Dedifferentiated amniotic fluid mesenchymal stem cell (primary cell): ENCODE measurements around the gene SCMH1.

Source experiments
- DNase-seq: peaks from one replicate; pipeline ENCODE4 v3.0.0-alpha.2; 2016; ENCODE audit errors: extremely low spot score

SCMH1 gene

DNA sequence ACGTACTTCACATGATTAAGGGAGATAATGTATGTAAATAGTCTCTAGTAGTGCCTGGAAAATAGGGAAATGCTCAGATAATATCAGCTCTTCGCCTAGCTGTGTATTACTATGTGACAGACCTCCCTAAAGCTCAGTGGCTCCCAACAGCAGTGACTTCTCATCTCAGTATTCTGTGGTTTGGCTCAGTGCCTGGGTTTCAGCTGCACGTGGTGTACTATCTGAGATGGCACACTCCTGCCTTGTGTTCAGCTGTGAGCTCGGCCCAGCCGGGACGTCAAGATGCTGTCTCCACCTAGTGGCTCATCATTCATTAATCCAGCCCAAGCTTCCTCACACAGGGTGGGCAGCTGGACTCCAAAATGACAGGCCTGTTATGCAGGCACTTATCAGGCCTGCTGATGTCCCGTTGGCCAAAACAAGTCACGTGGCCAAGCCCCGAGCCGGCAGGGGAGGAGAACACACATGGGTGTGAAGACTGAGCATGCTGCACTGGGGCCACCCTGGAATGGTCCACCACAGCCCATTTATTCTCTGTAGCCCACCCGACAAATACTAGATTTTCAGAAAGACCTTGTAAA lies 238.4 kb downstream of the SCMH1 start:
- DNase-seq = peak; percentile 97

DNA sequence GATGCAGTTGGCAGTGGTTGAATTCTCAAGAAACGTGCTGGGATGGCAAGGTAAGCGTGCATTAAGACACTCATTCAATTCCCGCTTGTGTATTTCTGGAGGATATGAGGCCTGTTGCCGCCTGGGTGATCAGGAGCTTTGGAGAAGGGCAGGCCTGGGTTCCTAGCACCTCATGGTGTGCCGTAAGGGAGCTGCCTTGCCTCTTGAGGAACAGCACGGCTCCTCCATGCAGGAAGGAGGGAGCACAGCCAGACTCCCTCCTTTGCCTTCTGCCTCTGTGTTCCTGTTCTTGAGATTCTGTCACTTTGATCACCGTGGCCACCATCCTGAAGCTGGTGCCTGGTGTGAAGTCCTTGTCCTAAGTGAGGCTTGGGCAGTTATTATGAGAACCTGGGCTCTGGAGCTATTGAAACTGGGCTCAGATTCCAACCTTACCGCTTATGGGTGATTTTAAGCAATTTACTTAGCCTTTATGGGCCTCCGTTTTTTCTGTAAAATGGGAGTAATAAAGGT lies 238.9 kb downstream of the SCMH1 start:
- no peak for DNase-seq

DNA sequence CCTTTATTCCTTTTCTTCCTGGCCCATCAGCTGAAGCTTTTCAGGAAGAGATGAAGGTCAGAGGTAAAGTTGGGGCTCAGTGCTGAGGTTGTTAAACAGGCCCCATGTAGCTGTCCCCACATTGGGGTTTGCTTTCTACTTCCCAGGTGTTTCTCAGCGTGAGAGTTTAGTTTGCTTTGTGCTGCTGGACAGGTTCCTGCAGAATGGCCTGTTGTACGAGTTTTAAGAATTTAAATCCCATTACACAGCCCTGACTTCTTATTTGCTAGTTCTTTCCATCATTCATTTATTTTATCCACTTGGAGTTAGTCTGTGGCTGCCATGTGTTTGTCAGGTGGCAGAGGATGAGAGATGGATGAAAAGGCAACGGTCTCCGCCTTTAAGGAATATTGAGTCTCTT lies 243.4 kb downstream of the SCMH1 start:
- DNase-seq = no peak

DNA sequence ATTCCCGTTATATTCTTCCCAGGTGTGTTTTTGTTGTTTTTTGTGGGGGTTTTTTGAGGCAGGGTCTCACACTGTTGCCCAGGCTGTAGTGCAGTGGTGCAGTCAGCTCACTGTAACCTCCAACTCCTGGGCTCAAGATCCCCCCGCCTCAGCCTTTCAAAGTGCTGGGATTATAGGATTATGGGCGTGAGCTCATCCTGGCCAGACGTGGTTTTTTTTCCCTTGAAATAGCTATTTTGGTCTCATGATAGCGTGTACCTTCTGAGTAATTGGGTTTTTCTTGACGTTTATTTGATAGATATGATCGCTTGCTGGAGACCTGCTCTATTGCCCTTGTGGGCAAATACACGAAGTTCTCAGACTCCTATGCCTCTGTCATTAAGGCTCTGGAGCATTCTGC lies 245.0 kb downstream of the SCMH1 start:
- no peak for DNase-seq

DNA sequence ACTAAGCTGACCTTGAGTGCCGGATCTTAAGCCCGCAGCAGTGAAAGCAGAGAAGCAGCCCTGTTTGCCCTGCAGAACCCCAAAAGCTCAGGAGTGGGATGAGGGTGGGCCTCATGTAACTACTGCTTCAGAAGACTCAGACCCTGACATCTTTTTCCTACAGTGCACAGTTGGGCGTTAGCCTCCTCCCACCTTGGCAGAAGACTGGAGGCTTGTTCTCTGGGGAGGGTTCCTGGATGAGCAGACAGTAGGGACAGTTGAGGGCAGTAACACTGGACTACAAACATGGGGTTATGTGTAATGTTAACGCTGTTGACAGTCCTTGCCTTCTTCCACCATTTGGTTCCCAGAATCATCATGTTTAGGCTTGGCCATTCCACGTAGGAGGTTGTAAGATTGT lies 253.0 kb downstream of the SCMH1 start:
- DNase-seq = no peak

DNA sequence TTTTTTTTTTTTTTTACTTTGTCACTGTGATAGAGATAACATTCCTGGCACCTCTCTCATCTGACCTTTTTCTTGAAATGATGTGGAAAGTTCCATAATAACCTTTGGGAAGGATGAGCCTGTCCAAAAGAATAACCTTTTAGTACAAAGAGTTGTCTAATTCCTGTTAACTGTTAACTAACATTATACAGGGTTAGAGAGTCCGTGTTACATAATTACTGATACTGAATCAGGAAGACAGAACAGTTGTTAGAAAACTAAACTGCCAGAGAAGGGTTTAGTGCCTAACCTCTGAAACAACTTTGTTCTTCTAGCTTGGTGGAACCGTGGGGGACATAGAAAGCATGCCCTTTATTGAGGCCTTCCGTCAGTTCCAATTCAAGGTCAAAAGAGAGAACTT lies 253.8 kb downstream of the SCMH1 start:
- DNase-seq = no peak

DNA sequence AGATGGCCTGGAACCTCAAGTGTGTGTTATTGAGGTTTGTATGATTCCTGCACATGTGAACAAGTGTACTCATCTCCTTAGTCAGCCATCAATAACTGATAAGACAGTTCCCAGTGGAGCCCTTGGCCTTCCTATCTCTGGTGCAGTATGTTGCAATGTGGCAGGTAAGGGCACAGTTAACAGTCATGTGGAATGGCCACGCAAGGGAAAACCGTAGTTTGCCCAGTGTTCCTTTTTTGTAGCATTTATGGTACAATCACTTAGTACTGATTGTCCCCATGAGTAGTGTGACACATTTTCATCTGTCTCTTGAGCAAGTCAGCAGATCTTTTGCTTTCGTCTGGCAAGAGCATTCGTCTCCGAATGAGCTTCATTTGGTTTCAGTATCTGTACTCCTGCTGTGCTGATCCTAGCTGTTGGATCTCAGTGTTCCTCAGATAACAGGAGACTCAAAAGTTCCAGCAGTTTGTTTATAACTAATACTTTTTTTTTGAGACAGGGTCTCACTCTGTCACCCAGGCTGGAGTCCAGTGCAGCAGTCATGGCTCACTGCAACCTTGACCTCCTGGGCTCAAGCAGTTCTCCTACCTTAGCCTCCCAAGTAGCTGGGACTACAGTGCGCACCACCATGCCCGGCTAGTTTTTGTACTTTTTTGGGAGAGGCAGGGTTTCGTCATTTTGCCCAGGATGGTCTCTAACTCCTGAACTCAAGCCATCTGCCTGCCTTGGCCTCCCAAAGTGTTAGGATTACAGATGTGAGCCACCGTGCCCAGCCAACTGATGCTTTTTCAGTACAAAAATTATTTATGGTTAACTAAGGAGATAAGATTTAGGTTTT lies 254.4 kb downstream of the SCMH1 start:
- DNase-seq = no peak

DNA sequence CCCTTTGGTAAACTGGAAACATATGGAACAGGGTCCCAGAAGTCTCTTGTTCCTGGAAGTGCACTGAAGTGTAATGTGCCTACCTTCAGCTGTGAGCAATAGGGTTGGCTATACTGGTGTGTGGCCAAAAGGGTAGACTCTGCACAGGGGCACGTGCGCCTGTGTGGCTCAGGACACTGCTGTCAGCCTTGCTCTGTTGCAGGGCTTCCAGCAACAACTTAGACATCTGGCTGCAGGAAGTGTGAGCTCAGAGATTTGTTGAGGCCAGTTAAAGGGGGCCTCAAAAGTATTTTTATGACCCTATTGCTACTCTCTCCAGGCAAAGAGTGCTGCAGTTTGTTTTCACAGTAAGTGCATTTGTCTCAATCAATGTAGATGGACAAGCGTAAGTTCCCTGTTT lies 255.2 kb downstream of the SCMH1 start:
- DNase-seq = no peak

DNA sequence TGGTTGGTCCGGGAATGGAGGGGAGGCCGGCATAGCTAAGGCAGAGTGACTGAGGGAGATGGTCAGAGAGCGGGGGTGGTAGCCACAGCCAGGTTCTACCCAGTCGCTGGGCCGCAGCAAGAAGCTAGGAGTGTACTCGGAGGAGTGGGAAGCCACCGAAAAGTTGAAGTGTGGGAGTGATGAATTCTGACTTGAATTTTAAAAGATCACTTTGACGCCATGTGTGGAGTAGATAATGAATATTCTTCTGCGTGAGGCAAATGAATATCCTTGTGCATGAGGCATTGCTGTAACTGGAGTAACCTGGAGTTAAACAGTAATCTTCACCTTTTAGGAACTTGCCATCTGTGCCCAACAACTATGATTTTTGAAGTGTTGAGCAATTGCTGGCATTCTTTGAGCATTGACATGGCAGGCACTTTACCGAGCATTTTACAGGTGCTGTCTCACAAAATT lies 255.8 kb downstream of the SCMH1 start:
- DNase-seq = no peak

DNA sequence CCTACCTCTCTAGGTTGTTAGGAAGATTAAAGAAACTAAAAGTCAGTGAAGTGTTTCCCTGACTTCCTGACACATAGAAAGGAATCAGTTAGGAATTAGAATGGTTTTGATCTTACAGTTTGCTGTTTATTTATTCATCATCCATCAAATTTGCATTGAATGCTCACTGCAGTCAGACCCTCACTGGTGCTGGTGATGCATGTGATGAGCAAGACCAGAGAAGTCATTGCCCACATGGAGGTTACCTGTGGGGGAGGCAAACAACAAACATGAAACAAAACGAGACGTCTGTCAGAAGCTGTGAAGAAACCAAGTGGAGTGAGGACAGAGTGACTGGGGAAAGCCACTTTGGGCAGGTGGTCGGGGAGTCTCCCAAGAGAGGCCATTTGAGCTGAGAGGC lies 256.2 kb downstream of the SCMH1 start:
- DNase-seq = no peak

DNA sequence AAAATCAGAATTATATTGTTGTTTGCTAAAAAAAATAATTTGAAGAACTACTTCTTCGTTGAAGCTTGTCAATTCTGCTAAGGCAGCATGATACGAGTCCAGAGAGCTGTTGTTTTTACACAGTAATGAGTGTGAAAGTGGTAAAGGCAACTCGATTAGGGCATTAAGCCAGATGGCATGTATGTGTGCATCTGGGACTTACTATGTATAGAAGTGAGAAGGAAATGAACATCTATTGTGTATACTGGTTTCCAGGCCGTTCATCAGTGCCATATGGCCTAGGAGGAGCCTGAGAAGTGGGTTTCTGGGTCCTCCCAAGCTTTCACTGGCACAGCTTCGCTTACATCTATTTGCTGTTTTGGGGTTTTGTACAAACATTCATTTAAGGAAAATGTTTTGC lies 256.9 kb downstream of the SCMH1 start:
- no peak for DNase-seq

DNA sequence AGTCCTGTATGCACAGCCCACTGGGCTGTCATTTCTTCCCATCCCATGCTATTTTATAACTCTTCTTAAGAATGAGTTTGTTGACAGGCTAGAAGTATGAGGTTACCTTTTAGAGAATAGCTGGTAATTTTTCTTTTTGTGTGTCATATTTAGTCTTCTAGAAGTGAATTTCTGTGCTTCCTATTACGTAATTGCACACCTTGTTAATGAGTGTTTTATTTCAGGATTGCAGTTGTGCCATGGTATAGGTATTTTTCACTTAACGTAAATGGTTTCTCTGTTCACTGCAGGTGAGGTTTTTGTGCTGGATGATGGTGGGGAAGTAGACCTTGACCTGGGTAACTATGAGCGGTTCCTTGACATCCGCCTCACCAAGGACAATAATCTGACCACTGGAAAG lies 257.6 kb downstream of the SCMH1 start:
- no peak for DNase-seq

DNA sequence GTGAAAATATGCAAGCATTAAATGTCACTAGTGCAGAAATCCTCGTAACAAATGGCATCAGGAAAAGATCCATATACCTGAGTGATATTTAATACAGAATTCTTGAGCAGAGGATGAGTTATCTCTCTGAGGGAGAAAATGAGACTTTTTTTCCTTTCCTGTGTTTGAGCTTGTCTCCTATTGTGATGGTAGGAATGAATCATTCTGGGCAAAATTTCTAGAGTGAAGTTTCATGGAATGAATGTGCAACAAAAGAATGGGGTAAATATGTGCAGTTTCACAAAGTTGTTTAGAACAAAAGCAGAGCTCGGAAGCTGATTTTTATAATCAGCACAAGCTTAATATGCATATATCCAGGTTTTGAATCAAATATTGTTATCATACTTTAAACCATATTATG lies 258.0 kb downstream of the SCMH1 start:
- DNase-seq = peak; percentile 56

DNA sequence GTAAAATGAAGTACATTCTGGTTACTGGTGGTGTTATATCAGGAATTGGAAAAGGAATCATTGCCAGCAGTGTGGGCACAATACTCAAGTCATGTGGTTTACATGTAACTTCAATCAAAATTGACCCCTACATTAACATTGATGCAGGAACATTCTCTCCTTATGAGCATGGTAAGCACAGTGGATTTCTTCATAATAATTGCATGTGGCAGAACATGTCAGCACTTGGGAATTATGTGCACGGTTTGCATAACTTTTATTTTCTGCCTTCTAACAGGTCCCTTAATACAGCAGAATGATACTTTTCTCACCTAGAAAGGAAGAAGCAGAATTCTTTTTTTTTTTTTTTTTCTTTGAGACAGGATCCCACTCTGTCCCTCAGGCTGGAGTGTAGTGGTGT lies 258.8 kb downstream of the SCMH1 start:
- DNase-seq = no peak

DNA sequence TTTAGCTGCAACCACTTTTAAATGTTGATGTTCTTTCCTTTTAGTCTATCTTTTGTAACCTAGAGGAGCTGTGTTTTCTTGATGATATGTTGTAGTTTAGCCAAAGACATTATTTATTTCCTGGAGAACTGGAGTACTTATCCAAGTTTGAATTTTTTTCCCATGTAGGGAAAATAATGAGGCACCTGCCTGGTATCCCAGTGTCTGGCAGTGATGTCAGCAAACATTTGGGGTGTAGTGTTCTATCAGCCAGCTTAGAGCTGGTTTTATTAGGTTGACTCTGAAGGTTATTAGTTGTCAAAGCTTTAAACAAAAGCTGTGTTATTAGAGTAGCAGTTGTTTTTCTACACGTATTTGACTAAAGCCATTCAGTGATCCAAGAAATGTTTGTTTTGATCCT lies 259.4 kb downstream of the SCMH1 start:
- no peak for DNase-seq

DNA sequence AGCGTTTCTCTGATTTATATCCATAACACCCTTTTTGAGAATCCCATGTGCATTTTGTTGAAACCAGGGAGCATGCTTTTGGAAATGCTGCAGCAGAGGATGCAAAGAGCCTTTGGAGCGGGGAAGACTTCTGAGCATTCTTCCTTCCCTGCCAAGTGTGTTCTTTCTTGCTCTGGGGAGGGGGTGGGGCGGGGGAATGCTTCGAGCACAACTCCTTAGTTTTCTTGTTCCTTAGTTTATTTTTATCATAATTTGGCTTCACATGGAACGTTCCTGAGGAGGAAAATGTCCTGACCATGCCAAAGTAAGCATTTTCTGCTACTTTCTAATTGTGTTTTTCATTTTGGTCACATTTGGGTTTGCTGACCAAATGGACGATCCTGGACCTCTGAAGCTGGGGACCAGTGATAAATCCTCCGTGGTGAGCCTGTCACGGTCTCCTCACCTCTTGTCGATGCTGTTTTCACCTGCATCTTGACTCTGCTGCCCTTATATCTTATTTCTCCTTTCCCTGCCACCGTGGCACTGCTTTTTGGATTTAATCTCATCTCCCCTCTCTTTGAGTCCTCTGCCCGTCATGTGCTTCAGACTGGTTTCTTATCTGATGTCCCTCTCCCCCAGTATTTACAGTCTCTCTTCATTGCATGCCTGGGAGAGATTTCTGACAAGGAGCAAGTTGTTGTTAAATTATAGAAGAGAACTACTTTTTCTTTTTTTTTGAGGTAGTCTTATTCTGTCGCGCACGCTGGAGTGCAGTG lies 260.2 kb downstream of the SCMH1 start:
- DNase-seq = no peak

DNA sequence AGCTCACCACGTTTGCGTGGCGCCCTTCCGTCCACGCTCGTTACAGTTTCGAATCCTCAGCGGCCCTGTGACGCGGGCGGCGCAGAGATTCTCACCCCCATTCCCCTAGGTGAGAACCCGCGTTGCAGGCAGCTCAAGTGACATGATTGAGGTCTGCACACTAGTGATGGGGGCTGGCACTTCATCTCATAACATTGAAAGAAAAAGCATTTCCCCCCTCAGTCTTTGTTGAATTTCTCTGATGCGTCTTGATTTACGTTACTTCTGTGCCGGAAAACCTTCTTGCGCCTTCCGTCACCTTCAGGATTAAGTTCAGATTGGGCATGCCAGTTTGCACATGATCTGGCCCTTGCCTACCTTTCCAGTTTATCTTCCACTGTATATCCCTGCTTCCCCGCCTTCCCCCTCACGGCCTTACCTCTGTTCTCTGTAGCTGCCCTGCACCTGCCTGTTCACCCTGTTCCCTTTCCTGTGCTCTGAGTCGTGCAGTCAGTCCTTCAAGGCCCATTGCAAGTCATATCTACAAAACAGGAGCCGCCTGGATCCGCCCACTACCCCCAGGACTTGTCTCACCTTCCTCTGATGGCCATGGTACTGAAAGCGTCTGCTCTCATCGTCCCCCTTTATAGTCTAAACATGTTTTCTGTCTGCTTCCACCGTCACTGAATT lies 261.5 kb downstream of the SCMH1 start:
- DNase-seq = no peak

DNA sequence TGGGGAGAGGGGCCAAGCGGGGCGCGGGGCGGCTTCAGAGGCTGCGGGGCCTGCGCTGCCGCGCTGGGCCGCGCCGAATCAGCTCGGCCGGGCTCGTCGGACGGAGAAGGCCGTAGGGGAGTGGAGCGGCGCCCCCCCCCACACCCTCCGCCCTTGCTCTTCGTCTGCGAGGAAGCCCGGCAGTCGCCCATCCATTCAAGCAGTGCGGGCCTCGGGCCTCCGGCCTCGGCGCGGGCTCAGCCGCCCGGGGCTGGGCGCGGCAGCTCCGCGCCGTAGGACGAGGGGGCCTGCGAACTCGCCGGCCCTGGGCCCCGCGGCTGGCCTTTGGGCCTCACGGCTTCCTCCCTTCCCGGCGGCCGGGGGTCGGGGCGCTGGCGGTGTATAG lies 262.0 kb downstream of the SCMH1 start:
- no peak for DNase-seq

DNA sequence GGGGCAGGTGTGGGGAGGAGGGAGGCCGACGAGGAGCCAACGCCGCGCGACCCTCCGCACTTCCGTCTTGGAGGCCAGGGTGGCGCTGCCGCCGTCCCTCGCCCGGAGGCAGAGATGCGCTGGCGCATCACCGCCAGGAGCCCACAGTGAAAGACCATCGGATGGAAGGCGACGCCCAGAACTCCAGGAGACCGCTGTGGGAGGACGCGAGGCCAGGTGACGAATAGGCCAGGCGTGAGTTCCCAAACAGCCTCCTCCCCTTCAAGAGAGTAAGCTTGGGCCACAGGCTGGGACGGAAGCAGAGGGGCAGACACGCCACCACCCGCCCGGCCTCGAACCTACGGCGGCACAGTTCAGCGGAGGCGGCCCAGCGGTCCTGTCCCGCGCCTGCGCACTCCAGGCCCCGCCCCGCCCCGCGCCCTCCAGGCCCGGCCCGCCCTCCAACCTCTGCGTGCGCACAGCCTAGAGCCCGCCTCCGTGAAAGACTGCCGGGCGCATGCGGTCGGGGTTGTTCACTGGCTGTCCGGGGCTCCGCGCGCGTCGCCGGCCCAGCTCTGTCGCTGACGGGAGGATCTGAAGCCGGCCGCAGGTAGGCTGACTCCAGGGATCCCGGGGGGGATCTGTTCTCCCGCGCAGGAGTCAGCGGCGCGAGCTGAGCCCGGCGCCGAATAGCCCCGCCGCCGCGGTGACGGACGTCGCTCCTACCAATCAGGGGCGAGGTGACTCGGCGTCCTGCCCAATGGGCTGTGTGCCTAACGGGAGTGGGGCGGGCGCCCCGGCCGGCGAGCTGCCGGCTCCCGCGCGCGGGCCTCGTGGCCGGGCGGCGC lies 262.7 kb downstream of the SCMH1 start, which contains the start of gene CTPS1:
Gene CTPS1, plus strand, starts transcription at position 456 of the 827 bp plus-strand sequence. CDS start 3,595 bp downstream, outside the sequence.
- DNase-seq = peak; percentile 89

DNA sequence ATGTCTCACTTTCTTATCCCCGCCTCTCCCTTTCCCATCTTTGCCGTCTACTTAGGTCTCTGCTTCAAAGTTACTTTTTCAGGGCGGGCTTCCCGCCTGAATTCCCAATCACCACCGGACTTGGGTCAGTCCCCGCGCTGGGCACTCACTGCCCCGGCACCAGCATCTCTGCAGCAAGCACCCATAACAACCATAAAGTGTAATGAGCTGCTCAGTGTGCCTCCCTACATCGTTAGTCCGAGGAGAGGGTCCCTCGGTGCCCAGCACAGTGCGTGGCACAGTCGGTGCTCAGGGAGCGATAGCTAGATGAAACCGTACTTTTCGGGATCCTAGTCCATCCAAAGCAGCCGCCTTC lies 263.2 kb downstream of the SCMH1 start:
- no peak for DNase-seq

DNA sequence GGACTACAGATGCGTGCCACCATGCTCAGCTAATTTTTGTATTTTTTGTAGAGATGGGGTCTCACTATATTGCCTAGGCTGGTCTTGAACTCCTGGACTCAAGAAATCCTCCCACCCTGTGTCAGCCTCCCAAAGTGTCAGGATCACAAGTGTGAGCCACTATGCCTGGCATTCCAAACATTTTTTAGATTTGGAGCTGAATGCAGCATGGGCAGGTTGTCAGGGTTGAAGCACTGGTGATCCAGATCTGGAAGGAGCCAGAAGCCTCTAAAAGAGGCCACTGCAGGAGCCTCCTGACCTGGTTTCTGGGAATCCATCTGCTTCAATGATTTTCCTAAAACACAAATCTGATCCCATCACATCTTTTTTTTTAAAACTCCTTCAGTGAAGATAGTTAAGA lies 264.4 kb downstream of the SCMH1 start:
- no peak for DNase-seq
